8988T (cell line): ENCODE measurements around the gene EXD3.

Experiments used
- DNase-seq: peaks from one replicate; pipeline ENCODE4 v3.0.0; 2011

Gene EXD3

DNA sequence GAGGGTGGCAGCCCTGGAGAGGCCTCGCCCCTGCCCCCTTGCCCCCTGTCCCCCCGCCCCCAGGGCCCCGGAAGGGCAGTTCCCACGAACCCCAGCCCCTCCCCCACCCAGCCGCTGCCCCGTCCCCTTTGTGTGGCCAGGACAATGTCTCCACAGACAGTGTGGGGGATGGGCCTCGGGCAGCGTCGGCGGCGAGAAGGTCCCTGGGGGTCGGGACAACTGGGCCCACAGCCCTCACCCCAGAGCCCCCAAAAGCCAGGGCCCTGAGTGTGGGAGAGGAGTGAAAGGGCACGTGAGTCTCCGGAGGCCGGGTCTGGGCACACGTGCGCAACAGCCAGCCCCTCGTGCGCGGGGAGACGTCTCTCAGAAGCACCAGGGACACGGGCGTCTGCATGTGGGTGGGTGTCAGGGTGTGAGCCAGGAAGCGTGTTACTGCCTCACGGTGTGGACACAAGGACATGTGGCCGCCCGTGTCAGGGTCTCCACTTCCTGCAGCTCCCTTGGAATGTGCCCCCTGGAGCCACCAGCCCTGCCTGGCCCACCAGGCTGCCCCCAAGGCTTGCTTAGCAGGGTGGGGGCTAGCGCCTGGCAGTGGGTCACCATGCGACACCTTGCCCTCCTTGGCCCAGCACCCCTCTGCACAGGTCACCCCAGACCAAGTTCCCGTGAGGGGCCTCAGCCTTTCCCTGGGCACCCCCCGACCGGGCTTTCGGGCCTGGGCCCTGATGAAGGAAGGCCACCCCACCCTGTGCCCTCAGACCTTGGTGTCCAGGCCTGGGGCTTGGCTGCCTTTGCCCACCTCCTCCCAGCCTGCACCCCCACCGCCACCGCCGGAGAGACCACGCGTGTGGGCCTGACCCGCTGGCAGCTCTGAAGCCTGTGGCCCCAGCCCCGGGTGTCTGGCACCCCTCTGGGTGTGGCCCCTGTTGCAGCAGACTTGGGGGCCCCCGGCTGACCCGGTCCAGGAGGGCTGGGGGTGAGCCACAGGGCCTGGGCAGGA, 108.1 kb downstream of the EXD3 start:
- peak; percentile 56 for DNase-seq

DNA sequence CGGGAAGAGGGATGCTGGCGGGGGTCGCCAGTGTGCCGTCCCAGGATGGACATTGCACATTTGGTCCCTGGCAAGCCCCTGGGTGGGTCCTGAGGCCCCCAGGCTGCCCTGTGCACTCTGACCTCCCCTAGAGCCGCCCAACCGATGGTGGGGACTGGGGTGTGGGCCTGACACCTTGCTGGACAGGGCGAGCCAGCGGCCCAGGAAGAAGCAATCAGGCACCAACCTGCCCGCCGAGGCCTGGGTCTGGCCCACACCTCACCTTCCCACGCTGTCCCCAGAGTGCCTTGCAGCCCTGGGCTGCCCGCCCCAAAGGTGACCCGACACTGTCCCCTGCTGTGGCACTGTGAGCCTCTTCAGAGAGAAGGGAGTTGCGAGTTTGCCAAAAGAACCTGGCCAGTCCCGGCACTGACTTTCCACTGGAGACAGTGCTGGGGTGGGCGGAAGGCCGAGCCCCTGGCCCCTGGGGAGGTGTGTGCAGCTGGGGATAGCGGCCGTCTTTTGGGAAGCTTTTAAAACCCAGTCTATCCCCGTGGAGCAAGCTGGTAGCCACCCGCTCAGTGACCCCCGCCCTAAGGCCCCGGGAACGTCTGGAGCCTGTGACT, 108.9 kb downstream of the EXD3 start:
- DNase-seq: peak; percentile 41

DNA sequence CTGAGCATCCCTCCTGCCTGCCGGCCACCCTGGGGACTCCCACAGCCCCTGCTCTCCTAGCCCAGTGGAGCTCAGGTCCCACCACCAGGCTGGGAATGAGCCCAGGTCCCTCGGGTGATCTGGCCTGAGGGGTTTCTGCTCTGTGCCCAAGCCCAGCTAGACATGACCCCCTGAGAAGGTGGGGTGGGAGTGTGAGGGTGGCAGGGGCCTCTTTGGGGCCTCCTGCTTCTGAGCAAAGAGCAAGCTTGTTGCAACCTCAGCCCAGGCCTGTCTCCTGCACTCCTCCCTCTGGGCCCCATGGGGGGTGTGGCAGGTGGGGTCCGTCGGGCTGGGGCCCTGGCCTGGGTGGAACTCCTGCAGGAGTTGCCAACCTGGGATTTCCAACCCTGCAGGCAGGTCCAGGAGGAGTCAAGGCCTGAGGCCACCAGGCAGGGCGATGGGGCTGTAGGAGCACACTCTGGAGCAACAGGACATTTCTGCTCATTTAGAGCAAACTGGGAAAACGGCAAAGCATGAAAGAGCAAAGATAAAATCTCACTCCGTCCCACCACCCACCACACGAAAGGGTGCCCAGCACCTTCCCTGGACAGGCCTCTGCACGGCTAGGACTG, 109.5 kb downstream of the EXD3 start:
- DNase-seq: peak; percentile 63

DNA sequence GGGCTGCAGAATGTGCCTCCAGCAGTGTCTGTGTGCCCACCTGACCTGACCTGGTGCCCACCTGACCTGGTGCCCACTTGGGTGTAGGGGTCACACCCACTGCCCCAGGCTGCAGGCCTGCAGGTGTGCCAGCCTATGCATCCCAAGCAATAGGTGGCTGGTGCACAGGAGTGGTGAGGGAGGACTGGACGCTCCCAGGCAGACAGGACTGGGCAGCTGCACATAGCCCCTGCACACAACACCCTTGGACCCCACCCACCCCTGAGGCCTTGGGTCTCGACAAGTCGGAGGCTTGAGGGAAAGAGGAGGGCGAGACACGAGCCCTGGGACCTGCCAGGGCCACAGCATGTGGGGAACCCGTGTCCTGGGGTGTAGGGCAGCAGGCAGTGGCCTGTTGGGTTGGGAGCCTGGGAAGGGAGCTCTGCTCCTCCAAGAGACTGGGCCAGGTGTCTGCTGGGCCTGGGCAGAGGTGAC, 110.1 kb downstream of the EXD3 start:
- no peak for DNase-seq

DNA sequence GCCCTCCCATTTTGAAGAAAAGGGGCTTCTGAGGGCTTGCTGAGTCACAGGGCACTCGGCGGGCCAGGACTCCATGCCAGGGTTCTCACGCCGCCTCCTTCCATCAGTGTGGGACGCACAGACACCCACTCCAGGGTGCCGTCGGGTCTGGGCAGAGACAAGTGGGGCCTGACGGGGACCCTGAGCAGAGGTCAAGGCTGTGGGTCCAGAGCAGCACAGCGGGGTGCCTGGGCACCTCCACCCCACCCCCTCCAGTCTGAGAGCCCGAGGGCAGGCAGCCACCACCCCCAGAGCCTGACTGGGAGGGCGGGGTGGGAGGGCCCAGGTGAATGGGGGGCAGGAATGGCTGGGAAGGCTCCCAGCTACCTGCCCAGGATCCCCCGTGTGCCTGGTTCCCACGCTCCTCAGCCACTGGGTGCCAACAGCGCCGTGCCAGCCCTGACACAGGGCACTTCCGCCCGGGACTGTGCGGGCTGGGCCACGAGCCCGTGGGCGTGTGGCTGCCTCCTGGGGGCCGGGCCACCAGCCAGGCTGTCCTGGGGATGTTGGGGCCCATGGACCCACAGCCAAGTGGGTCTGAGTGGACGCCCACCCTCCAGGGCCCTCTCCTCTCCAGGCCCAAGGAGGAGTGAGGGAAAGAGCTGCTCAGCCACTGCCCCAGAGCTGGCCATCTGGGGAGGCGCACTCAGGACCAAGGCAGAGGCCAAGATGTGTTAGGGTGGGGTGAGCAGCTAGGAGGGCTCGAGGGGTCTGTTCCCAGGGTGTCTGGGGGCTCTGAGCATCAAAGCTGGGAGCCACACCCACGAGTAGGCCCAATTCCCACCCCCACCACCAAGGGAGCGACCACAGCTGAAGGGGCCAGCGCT, 110.7 kb downstream of the EXD3 start:
- peak; percentile 55 for DNase-seq

DNA sequence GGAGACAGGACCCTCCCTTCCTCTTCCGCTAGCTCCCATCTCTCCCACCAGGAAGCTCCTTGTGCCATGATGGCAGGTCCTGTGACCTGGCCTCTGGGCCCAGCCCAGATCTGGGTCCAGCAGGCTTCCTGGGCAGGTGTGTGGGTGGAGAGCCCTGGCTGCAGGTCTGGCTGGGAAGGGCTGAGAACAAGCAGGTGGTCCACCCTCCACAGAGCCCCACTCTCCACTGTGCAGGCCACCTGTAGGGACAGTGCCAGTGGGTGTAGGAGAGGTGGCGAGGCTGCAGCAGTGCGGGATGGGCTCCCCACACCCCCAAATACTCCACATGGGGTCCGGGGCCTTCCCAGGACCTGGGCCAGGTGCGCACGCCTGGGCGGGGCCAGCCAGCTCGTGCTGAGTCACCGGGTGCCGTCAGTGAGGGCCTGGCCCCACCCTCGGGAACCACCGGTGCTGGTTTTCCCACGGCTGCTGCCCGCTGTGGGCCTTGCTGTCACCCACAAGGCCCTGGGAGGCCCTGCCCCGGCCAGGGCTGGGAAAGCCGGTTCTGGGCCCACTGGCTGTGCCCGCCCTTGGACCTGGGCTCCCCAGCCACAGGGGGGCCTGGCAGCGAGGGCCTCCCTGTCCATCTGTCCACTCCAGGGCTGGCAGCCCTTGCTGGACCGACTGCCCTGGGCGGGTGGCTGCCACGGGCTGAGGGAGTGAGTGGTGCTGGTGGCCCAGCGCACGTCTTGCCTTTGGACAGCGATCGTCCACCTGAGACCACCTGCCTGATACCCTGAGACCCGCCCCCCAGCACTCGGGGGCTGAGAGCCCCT, 111.6 kb downstream of the EXD3 start:
- peak; percentile 82 for DNase-seq

DNA sequence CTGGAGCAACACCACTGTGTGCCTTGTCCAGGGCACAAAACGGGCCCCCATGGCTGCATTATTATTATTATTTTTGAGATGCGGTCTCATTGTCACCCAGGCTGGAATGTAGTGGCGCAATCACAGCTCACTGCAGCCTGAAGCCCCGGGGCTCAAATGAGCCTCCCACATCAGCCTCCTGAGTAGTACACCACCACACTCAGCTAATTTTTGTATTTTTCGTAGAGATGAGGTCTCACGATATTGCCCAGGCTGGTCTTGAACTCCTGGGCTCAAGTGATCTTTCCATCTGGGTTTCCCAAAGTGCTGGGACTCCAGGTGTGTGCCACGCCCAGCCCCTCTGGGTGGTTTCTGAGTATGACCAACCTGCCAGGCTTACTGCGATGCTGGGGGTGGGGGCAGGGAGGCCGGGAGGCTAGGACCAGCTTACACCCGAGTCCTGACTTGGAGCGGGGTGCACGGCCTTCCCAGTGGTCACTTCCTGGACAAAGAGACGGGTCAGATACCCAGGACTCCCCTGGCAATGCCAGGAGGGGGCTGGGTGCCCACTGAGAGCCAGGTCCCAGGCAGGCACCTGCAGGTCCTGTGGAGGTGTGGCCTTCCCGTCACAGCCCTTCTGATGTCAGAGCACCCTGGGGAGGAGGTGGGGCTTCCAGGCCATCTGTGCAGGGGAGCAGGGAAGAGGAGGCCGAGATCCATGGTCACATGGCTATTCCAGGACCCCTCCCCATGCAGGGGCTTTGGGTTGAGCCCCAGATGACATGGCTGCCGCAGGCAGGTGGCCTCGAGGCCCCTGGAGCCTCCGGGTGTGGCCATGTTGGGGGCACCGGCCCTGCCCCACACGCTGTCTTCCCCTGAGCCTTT, 112.5 kb downstream of the EXD3 start:
- DNase-seq: peak; percentile 59

DNA sequence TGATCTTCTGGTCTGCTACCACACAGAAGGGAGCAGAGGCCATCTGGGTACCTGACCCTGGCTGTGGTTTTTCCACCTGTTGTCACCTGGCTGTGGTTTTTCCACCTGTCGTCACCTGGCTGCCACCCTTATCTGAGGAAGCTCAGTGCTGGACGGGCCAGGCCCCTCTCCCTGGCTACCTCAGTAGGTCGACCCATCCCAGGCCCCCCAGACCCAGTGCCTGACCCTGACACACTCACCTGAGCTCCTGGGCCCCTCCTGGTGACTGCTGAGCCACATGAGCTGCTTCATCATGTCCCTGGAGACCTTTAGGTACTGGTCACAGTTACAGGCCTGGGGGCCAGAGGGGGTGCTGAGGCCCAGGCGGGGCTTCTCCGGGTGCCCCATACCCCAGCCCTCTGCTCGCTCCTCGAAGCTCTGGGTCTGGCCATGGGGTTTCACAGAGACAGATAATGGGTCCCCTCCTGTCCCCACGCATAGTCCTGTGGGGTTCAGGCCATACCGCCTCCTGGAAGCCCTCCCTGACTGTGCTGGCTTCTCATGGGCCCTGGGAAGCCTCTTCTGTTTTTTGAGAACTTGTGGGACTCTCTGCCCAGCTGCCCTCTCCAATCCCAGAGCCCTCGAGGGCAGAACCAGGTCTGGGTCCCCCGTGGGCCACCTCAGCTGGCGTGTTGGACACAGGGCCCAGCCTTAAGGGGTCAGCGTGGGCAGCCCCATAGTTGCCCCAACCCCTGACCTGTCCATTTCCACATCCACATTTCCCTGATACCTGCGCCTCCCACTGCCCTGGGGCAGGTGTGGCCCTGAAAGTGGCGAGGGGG, 113.4 kb downstream of the EXD3 start:
- DNase-seq: peak; percentile 42

DNA sequence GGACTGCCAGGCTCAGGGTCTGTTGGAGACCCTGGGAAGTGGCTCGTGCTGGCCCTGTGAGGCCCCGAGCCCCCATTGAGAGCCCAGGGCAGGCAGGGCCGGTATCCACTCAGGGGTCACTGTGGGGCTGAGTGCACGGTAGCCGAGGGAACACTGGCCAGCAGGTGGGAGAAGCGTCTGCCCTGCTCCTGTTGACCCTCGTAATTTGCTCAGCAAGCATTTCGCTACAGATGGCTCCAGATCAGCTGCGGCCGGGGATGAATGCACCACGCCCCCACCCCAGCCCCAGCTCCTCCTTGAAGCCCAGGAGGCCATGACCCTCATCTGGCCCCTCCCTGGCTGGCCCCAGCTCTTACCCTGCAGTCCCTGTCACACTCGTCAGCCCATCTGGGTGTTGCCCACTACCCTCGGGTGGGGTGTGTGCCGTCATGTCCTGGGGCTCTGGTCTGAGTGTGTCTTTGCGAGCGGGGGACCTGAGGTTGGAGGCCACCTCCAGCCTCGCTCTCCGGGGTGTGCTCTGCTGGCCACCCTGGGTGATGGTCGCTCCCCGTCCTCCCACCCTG, 114.8 kb downstream of the EXD3 start:
- peak; percentile 35 for DNase-seq

DNA sequence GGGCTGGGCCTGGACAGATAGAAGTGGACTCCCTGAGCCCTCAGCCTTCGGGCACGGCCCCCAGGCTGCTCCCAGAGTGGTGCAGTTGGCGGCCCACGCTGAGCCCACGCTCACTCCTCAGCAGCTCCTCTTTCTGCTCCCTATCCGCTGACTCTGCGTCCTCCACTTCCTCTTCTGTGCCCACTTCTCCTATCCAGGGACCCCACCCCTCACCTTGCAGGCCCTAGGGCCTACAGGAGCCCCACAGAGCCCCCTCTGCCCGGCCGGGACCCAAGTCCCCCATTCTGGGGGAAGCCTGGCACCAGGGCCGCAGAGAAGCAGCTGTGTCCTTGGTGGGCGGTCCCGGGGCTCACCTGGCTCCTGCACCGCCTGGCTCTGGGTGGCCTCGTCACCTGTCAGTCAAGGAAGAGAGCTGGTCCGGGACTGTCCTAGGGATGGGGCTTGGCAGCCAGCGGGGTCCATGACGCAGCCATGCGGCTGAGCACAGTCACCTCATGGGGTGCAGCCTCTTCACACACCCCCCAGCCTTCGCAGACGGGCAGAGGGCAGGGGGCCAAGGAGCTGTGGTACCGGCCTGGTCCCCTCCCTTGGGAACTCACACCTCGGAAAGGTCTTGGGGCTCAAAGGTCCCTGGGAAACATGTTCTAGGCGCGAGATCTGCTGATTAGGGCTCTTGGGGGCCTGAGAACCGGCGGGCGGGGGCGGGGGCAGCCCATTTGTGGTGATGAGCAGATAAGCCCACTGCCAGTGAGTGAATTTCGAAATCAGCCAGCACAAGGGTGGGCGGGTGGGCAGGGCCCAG, 115.5 kb downstream of the EXD3 start:
- DNase-seq: no peak

DNA sequence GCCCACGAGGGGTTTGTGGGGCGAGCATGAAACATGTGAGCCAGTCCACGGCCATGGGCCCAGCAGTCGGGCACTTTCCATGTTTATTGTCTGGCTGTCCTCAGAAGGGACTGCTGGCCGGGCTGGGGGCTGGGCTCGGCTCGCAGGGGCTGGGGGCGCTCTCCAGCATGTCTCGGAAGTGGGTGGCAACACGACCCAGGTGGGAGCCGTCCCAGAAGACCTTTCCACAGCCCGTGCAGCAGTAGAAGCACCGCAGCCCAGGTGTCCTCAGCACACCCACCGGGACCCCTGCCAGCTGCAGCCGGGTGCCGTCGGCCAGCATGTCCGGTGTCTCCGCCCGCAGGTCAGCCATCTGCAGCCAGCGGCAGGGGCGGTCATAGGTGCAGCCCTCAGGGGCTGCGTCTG, 116.1 kb downstream of the EXD3 start:
- DNase-seq: no peak

DNA sequence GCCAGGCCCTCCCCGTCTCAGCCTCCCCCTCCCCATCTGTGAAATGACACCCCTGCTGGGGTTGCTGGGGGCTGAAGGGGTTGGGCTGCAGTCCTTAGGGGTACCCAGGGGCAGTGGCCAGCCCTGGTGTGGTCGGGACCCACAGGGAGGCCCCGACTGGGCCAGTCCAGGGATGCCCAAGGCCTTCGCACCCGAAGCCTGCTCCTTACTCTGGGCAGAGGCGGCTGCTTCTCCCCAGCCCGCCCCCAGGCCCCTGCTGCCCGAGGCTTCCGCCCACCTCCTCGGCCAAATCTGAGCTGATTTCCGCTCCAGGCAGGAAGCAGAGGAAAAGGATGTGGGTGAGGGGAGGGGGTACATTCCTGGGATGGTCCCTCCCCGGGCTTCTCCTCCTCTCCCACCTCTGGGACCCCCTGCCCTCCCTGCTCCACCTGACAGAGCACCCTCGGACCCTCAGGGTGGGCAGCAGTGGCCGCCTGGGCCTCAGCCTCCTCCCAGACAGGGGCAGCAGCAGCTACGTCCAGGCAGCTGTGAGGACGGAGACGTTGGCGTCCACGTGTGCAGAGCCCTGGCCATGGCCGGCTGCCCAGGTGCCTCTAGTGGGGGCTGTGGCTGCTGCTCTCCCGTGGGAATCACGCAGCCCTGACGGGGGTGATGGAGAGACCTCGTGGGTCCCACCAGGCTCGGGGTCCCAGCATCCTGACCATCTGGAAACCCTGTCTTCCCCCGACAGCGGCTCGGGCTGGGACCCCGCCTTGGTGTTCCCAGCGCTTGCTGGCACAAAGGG, 116.7 kb downstream of the EXD3 start:
- DNase-seq: peak; percentile 26

DNA sequence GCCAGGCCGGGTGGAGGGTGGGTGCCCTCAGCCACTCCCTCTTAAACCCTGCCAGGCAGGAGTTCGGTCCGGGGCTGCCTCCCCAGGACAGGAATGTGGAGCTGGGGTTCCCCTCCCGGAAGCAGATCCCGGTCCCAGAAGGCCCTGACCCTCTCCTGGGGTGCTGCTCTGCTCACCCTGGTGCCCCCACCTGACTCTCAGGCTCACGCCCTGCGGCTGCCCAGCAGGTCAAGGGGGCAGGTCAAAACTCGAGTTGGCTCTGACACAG, 117.2 kb downstream of the EXD3 start:
- no peak for DNase-seq

DNA sequence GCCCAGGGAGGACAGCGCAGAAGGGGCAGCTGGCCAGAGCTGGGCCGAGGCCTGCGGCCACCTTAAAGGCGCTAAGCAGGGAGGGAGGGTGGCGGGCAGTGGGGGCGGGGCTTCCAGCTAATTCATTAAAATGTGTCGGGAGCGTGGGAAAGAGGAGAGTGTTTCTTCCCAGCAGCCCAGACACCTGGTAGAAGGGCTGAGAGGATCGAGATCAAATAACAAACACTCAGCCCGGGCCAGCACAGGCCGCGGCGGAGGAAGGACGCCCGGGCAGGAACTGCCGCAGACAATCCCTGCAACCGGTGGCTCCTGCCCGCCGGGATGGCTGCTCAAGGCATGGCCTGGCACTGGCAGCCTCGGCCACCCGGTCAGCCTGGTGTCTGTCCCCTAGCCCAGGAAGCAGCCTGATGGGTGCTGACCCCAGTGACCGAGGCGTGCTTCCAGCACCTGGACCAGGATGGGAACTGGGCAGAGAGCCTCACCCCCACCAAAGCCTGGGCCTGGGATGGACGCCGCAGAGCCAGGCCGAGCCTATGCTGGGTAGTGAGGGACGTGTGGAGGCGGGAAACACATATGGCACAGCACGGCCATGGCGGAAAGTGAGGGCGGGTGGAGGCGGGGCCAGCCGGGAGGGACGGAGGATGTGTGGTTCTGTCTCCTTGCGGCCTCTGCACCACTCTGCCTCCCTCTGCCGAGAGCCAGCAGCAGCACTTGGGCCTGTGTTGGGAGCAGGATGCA, 117.7 kb downstream of the EXD3 start:
- peak; percentile 76 for DNase-seq

DNA sequence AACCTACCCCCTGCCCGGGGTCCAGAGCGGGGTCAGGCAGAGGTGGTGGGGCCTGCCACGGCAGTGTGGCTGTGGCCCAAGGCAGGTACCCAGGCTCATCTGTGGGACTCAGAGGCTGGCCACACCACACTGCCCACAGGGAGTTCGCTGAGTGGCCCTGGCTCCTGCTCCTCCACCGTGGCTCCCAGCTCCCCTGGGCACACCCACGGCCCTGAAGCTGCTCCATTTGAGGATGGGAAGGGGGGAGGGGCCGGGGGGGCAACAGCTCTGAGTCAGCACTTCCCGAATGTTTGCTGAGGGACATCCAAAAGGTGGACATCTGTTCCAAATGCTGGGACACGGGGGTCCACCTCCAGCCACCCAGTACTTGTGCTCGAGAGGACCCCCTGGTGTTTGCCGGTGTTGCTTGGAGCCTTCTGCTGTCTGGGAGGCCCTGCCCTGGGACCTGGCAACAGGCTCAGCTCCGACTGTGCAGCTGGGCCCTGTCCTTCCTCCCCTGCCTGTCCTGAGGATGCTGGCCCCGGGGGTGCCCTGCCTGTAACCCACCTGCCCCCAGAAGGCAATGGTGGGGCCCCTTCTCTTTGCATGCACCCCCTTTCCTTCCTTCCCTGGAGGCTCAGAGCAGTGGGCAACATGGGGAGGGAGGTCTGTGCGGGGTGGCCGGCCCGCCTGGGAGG, 118.4 kb downstream of the EXD3 start:
- no peak for DNase-seq

DNA sequence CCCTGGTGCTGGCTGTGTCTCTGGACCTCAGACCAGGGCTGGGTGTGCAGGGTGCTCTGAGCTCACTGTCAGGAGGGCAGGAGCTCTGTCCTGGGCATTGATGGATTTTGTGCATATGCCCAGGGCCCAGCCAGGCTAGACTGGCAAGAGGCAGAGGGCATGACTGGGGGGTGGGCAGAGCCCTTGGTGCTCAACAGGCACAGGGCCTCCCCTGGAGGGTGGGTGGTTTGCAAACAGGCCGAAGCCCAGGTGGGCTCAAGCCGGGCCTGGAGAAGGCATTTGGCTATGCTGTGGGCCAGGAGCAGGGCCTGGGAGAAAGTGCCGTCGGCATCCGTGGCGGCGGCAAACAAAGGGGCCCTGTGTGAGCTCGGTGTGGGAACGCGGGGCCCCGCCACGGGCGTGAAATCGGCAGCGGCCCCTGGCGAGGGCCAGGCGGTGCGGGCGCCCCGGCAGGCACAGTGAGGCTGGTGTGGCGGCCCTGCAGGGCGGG, 119.0 kb downstream of the EXD3 start:
- DNase-seq: no peak
